Uterus (tissue), 2 donors: ENCODE measurements around the gene SPSB2.

Experiments used
- POLR2A ChIP-seq, 2 donors: fragments of 450-650 bp; IDR thresholded peaks; one replicate each; pipeline ENCODE4 v1.6.1; 2016; ENCODE audit warnings: antibody characterized with exemption in 2 of 2, mild to moderate bottlenecking in 1 of 2, moderate library complexity in 1 of 2
- TF ChIP-seq, protein P1 (sequence below), 4 experiments: fragments of 200-600 bp in 2 of 4; fragments of 450-650 bp in 2 of 4; sonication (generic) in 2 of 4; IDR thresholded peaks; one replicate each; pipeline ENCODE4 v1.5.1; 2016 to 2019; ENCODE audit warnings: antibody characterized with exemption in 4 of 4, mild to moderate bottlenecking in 2 of 4, moderate library complexity in 1 of 4

DNA sequence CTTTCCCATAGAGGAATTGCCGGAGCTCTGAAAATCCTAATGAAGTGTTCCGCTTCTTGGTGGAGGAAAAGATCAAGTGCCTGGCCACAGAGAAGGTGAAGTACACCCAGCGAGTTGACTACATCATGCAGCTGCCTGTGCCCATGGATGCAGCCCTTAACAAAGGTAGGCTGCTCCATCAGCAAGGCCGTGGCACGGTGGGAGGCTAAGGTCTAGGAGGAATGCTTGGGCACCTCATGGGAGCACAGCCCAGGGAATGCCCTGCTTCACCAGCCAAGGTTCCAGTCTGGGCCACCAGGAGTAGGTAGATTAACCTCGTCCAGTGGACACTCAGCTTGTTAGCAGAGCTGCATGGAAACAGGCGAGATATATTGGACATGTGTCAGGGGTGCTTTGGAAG is 12.2 kb downstream of the SPSB2 start:
- TF ChIP-seq POLR2A (IDR thresholded peaks at IDR 0.05), result no peak
- TF ChIP-seq, protein P1, sequence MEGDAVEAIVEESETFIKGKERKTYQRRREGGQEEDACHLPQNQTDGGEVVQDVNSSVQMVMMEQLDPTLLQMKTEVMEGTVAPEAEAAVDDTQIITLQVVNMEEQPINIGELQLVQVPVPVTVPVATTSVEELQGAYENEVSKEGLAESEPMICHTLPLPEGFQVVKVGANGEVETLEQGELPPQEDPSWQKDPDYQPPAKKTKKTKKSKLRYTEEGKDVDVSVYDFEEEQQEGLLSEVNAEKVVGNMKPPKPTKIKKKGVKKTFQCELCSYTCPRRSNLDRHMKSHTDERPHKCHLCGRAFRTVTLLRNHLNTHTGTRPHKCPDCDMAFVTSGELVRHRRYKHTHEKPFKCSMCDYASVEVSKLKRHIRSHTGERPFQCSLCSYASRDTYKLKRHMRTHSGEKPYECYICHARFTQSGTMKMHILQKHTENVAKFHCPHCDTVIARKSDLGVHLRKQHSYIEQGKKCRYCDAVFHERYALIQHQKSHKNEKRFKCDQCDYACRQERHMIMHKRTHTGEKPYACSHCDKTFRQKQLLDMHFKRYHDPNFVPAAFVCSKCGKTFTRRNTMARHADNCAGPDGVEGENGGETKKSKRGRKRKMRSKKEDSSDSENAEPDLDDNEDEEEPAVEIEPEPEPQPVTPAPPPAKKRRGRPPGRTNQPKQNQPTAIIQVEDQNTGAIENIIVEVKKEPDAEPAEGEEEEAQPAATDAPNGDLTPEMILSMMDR (IDR thresholded peaks at IDR 0.05), result no peak
